GM10266 (cell line): ENCODE measurements around the gene CD93.

Experiments
- DNase-seq: peaks from one replicate; pipeline ENCODE4 v3.0.0; 2012; ENCODE audit errors: extremely low spot score
- TF ChIP-seq, protein P1 (sequence below): IDR thresholded peaks from 2 replicates; pipeline ENCODE4 v1.5.1; 2012; ENCODE audit warnings: mild to moderate bottlenecking, low read depth; ENCODE audit not compliant: control insufficient read depth, insufficient read depth; ENCODE audit errors: missing control alignments

The CD93 gene

DNA sequence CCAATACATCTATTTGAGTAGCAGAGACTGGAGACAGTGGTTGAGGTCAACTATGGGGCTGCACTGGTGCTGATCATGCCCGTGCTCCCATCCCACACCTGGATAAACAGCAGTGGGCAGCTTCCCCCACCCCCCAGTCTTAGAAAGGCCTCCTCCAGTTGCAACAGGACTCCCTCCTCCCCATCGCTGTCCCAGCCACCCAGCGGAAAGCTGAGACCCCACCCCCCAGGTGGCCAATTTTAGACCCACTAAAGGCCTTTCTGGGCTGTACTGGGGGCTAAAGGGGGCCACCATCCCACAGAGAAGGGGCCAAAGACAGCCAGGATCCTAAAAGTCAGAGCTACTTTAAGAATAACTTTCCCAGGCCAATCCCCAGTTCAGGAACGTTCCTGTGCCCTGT is 52.2 kb downstream of the CD93 start:
- TF ChIP-seq, protein P1, sequence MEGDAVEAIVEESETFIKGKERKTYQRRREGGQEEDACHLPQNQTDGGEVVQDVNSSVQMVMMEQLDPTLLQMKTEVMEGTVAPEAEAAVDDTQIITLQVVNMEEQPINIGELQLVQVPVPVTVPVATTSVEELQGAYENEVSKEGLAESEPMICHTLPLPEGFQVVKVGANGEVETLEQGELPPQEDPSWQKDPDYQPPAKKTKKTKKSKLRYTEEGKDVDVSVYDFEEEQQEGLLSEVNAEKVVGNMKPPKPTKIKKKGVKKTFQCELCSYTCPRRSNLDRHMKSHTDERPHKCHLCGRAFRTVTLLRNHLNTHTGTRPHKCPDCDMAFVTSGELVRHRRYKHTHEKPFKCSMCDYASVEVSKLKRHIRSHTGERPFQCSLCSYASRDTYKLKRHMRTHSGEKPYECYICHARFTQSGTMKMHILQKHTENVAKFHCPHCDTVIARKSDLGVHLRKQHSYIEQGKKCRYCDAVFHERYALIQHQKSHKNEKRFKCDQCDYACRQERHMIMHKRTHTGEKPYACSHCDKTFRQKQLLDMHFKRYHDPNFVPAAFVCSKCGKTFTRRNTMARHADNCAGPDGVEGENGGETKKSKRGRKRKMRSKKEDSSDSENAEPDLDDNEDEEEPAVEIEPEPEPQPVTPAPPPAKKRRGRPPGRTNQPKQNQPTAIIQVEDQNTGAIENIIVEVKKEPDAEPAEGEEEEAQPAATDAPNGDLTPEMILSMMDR = no peak
- no peak for DNase-seq

DNA sequence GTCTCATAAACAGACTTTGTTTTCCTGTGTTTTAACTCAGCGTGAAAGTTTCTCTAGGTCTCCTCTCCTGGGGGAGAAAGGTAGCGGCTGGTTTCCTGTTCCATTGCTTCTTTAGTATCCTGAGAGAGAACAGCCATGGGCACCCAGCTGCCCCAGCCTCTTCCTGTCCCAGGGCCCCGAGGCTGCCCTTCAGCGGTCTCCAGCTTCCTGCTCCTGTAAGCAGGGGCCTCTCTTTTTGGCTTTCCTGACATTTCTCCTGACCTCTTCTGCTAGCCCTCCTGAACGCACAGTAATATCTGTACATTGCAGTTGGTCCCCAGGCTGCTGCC is 53.4 kb downstream of the CD93 start:
- TF ChIP-seq, protein P1 = no peak
- DNase-seq = no peak

DNA sequence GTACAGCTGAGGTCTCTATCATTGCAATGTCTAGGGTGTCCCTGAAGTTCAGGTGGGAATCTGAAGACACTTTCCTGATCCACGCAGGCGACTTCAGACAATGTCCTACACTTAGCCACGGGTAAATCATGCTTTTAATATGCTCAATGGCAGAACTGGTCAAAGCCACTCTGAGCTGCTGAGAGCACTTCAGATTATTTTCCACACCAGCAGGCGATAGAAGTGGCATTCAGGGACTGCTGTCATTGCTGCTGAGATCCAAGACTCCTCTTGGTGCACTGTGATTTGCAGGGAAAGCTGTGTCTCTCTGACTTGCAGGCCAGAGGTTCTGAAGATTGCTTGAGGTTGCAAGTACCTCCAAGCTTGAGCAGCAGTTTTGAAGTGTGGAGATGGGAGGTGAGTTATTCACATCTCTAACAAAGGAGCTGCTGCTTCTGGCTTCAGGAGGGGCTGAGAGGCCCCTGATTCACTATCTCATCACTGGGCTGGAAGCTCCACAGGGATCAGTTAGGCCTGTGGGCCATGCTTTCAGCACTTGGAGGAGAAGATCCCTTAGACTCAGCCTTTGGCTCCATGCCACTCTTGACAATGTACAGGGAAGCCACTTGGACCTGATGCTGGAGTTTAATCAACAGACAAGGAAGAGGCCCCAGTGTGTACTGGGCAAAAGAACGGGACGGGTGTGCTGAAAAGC is 53.9 kb downstream of the CD93 start:
- DNase-seq = no peak
- TF ChIP-seq, protein P1 = no peak

DNA sequence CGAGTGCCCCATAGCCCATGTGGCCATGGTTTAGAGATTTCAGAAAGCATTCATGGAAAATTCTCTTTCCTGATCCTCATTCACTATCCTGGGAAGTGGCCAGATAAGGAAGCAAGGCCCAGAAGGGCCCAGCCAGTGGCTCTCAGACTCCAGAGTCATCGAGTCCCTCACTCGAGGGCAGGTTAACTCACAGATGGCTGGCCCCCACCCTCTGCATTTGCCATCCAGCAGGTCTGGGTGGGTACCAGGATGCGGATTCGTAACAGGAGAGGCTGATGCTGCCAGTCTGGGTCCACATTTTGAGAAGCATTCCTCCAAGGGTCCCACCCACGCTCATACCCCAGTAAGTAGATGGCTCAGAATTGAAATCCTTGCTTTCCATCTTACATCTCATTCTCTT is 54.8 kb downstream of the CD93 start:
- TF ChIP-seq, protein P1 = no peak
- DNase-seq = no peak
